Chondrocyte (in vitro differentiated cells): ENCODE measurements around the gene RAG2. TPM values are rescaled to one million over a fixed set of nuclear protein-coding genes. Genes with fewer than 3 reads are reported as not detected.

Source experiments
- DNase-seq: peaks from one replicate; pipeline ENCODE4 v3.0.0; 2021; ENCODE audit warnings: mixed read lengths, low spot score
- H3K27ac Mint-ChIP-seq: one replicate; pipeline ENCODE4 v1.8.0; 2021; ENCODE audit warnings: mild to moderate bottlenecking, moderate library complexity, mixed read lengths; ENCODE audit not compliant: unreplicated experiment
- H3K27me3 Mint-ChIP-seq: 2 replicates; pipeline ENCODE4 v1.8.0; 2021; ENCODE audit warnings: low read depth, mixed read lengths
- H3K36me3 Mint-ChIP-seq: 2 replicates; pipeline ENCODE4 v1.8.0; 2021; ENCODE audit warnings: low read depth, mixed read lengths
- H3K4me1 Mint-ChIP-seq: 2 replicates; pipeline ENCODE4 v1.8.0; 2021; ENCODE audit warnings: low read depth, mild to moderate bottlenecking, mixed read lengths
- H3K4me3 Mint-ChIP-seq: one replicate; pipeline ENCODE4 v1.8.0; 2021; ENCODE audit warnings: mild to moderate bottlenecking, moderate library complexity, mixed read lengths; ENCODE audit not compliant: unreplicated experiment
- H3K9me3 Mint-ChIP-seq: 2 replicates; pipeline ENCODE4 v1.8.0; 2021; ENCODE audit warnings: low read depth, mixed read lengths
- total RNA-seq: library from RNA; stranded (reverse); gene quantifications from 3 replicates; pipeline ENCODE4 v1.2.1, GENCODE V29; 2021
- TF ChIP-seq, protein P1 (sequence below): fragments of 200-600 bp; sonication (generic); IDR thresholded peaks from 2 replicates; pipeline ENCODE4 v1.5.0; 2021; ENCODE audit warnings: antibody characterized with exemption, mild to moderate bottlenecking, moderate library complexity

RAG2 gene
- total RNA-seq, 1 donor from 2014 or later: not detected

DNA sequence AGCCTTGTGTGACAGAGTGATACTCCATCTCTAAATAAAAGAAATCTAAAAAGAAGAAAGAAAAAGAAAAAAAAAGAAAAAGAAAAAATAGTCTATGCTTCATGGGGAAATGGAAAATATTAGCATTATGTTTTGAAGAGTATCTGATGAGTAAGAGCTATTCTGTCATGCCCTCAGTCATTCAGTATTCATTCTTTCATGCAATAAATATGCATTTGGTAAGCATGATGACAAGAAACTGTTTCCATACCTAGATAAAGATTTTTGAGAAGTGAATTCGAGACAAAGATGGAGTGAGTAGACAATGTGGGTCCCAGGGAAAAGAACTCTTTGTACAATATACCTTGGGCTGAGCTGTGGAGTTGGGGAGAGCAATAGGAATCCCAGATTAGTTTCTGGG, 9.9 kb downstream of the RAG2 start:
- H3K36me3 Mint-ChIP-seq: no peaks in the 10 kb centered on the region
- TF ChIP-seq, protein P1, sequence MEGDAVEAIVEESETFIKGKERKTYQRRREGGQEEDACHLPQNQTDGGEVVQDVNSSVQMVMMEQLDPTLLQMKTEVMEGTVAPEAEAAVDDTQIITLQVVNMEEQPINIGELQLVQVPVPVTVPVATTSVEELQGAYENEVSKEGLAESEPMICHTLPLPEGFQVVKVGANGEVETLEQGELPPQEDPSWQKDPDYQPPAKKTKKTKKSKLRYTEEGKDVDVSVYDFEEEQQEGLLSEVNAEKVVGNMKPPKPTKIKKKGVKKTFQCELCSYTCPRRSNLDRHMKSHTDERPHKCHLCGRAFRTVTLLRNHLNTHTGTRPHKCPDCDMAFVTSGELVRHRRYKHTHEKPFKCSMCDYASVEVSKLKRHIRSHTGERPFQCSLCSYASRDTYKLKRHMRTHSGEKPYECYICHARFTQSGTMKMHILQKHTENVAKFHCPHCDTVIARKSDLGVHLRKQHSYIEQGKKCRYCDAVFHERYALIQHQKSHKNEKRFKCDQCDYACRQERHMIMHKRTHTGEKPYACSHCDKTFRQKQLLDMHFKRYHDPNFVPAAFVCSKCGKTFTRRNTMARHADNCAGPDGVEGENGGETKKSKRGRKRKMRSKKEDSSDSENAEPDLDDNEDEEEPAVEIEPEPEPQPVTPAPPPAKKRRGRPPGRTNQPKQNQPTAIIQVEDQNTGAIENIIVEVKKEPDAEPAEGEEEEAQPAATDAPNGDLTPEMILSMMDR: no peak
- H3K9me3 Mint-ChIP-seq: no peaks in the 10 kb centered on the region
- H3K27me3 Mint-ChIP-seq: peaks cover 66% of the 10 kb centered on the region
- no peaks in the 10 kb centered on the region for H3K4me1 Mint-ChIP-seq
- no peak overlapping the region for H3K4me3 Mint-ChIP-seq
- no peak overlapping the region for H3K27ac Mint-ChIP-seq
- no peak for DNase-seq

DNA sequence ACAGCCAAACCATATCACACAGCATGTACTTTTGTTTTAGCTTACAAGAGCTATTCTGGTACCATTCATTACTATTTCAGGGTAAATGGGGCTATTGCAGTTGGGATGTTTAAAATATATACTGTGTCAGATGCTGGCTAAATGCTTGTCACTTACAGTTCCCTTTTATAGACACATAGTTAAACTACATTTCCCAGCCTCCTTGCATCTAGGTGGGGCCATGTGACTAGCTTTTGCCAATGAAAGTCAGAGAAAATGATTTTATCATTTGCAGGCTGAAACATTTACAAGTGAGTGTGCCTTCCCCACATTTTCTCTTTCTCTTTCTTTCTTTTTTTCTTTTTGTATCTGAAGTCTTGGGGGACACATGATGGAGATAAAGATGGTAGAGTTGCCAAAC, 11.5 kb downstream of the RAG2 start:
- peaks cover 59% of the 10 kb centered on the region for H3K27me3 Mint-ChIP-seq
- no peaks in the 10 kb centered on the region for H3K36me3 Mint-ChIP-seq
- H3K9me3 Mint-ChIP-seq: no peaks in the 10 kb centered on the region
- no peak overlapping the region for H3K4me3 Mint-ChIP-seq
- H3K4me1 Mint-ChIP-seq: no peaks in the 10 kb centered on the region
- TF ChIP-seq, protein P1: no peak
- no peak overlapping the region for H3K27ac Mint-ChIP-seq
- no peak for DNase-seq

DNA sequence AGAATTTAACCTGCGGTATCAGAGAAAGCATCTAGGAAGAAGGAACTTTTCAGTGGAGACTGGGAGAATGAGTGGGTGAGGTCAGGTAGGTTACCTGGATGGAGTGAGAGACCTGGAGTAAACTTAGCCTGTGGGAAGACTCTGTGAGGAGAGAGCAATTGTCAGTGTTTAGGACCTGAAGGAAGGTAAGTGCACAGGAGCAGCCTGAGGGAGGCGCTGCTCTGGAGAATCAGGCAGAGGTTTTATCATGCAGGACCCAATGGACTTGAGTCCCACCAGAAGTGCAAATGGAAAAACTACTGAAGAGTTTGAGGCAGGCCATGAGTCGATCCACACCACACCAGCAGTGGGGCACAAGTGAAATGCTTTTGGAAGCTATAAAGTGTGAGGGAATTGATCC, 14.4 kb downstream of the RAG2 start:
- peaks cover 34% of the 10 kb centered on the region for H3K27me3 Mint-ChIP-seq
- peaks cover 4% of the 10 kb centered on the region for H3K4me1 Mint-ChIP-seq
- no peaks in the 10 kb centered on the region for H3K9me3 Mint-ChIP-seq
- no peak overlapping the region for H3K27ac Mint-ChIP-seq
- no peak overlapping the region for H3K4me3 Mint-ChIP-seq
- no peak for DNase-seq
- TF ChIP-seq, protein P1: peak; percentile 13
- H3K36me3 Mint-ChIP-seq: peaks cover 2% of the 10 kb centered on the region

DNA sequence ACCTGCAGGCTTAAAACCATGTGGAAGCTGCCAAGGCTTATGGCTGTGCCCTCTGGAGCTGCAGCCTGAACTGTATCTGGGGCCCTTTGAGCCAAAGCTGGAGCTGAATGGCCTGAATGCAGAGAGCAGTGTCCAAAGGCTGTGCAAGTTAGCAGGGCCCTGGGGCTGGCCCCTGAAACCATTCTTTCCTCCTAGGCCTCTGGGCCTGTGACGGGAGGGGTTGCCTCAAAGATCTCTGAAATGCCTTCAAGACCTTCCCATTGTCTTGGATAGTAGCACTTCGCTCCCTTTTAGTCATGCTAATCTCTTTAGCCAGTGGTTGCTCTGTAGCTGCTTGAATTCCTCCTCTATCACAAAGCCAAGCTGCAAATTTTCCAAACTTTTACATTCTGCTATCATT, 16.5 kb downstream of the RAG2 start:
- Mint-ChIP-seq H3K4me3 (no peak overlapping the region), H3K27me3 (peaks cover 16% of the 10 kb centered on the region), H3K36me3 (peaks cover 2% of the 10 kb centered on the region), H3K4me1 (peaks cover 25% of the 10 kb centered on the region), H3K27ac (no peak overlapping the region), H3K9me3 (no peaks in the 10 kb centered on the region)
- DNase-seq: no peak
- TF ChIP-seq, protein P1: no peak

DNA sequence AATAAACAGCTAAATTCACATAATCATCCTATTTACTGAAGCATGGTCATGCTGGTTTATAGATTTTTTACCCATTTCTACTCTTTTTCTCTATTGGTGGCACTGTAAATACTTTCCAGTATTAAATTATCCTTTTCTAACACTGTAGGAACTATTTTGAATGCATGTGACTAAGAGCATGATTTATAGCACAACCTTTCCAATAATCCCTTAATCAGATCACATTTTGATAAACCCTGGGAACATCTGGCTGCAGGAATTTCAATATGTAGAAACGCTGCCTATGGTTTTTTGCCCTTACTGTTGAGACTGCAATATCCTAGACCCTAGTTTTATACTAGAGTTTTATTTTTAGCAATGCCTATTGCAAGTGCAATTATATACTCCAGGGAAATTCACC, 19.6 kb downstream of the RAG2 start:
- H3K4me3 Mint-ChIP-seq: no peak overlapping the region
- H3K27ac Mint-ChIP-seq: peak overlapping the region; percentile 62
- no peaks in the 10 kb centered on the region for H3K9me3 Mint-ChIP-seq
- H3K36me3 Mint-ChIP-seq: peaks cover 3% of the 10 kb centered on the region
- peaks cover 29% of the 10 kb centered on the region for H3K4me1 Mint-ChIP-seq
- no peak for DNase-seq
- peaks cover 2% of the 10 kb centered on the region for H3K27me3 Mint-ChIP-seq
- TF ChIP-seq, protein P1: no peak
